A549 (cell line): ENCODE data around the gene ZNF672. TPM values are rescaled to one million over a fixed set of nuclear protein-coding genes. Genes with fewer than 3 reads are reported as not detected.

Experiments used
- ATAC-seq, 2 experiments: fragments of 200-7000 bp in 1 of 2; fragments of >200 bp in 1 of 2; cut with Nextera tagmentation in 1 of 2; cut with Tn5 transposase in 1 of 2; 3 replicates each; pipeline versions ENCODE4 v1.8.0 to v1.9.1; 2018 to 2020; ENCODE audit warnings: mild to moderate bottlenecking in 1 of 2, moderate library complexity in 1 of 2
- CTCF ChIA-PET: fragments of 300-600 bp; sonication (Branson Sonifier 250); formaldehyde crosslinking; extraction: SDS; loops from one replicate; lab custom pipeline; 2021; ENCODE audit warnings: antibody characterized with exemption, inconsistent platforms; lab: Yijun Ruan, JAX
- POLR2A ChIA-PET: fragments of 350-600 bp; formaldehyde crosslinking; extraction: SDS; loops from one replicate; lab custom pipeline; 2021; ENCODE audit warnings: antibody characterized with exemption, inconsistent platforms; lab: Yijun Ruan, JAX
- DNase-seq, 2 experiments: peaks; one replicate each; pipeline versions ENCODE4 v3.0.0 to v3.0.0-alpha.2; 2011 to 2016; ENCODE audit warnings: low read depth in 1 of 2, low spot score in 1 of 2
- FAIRE-seq: peaks from 2 replicates; lab custom pipeline; 2011; peaks lifted over from hg19 to GRCh38; lab: Jason Lieb, UNC
- H3K27ac ChIP-seq, 2 experiments: fragments of >200 bp; sonication (Bioruptor Twin); formaldehyde crosslinking; 3 replicates each; pipeline ENCODE4 v1.5.1; 2016 to 2017
- H3K4me1 ChIP-seq: fragments of >200 bp; sonication (Bioruptor Twin); formaldehyde crosslinking; 3 replicates; pipeline ENCODE4 v1.6.1; 2016
- H3K4me2 ChIP-seq: fragments of >200 bp; sonication (Bioruptor Twin); formaldehyde crosslinking; 3 replicates; pipeline ENCODE4 v1.6.1; 2016
- H3K4me3 ChIP-seq: fragments of >200 bp; sonication (Bioruptor Twin); formaldehyde crosslinking; 3 replicates; pipeline ENCODE4 v1.5.1; 2016
- H3K9me3 ChIP-seq: fragments of >200 bp; sonication (Bioruptor Twin); formaldehyde crosslinking; 3 replicates; pipeline ENCODE4 v1.6.1; 2016
- BHLHE40 ChIP-seq: IDR thresholded peaks from 2 replicates; pipeline ENCODE4 v1.6.1; 2012; ENCODE audit warnings: low read depth, low read length, inconsistent platforms
- CBX2 ChIP-seq: fragments of 200-600 bp; sonication (generic); IDR thresholded peaks from 2 replicates; pipeline ENCODE4 v1.6.1; 2016; ENCODE audit warnings: low read depth, mild to moderate bottlenecking, borderline replicate concordance
- CEBPB ChIP-seq, 2 experiments: fragments of >200 bp in 1 of 2; sonication (Bioruptor Twin) in 1 of 2; formaldehyde crosslinking in 1 of 2; IDR thresholded peaks; 2 replicates each; pipeline ENCODE4 v1.6.1; 2012 to 2016
- CHD4 ChIP-seq: fragments of 200-600 bp; sonication (generic); IDR thresholded peaks from 2 replicates; pipeline ENCODE4 v1.6.1; 2016; ENCODE audit warnings: antibody characterized with exemption, mild to moderate bottlenecking, borderline replicate concordance
- CTCF ChIP-seq: fragments of >200 bp; sonication (Bioruptor Twin); formaldehyde crosslinking; IDR thresholded peaks from 3 replicates; pipeline ENCODE4 v1.5.1; 2016
- EHF ChIP-seq: fragments of 250-450 bp; sonication (Bioruptor Pico); IDR thresholded peaks from 2 replicates; pipeline ENCODE4 v1.5.0; 2020; ENCODE audit warnings: mild to moderate bottlenecking
- ELK1 ChIP-seq: fragments of 150-350 bp; IDR thresholded peaks from 2 replicates; pipeline ENCODE4 v1.6.1; 2014; ENCODE audit warnings: low read depth, mild to moderate bottlenecking, low read length
- EP300 ChIP-seq, 2 experiments: fragments of >200 bp; sonication (Bioruptor Twin); formaldehyde crosslinking; IDR thresholded peaks; 2 replicates in 1 of 2; 3 replicates in 1 of 2; pipeline ENCODE4 v1.6.1; 2016 to 2017
- FOSB ChIP-seq: fragments of 250-450 bp; sonication (Bioruptor Pico); IDR thresholded peaks from 2 replicates; pipeline ENCODE4 v1.5.0; 2020; ENCODE audit warnings: mild to moderate bottlenecking, moderate library complexity
- FOXS1 ChIP-seq: fragments of 250-450 bp; sonication (Bioruptor Pico); IDR thresholded peaks from 2 replicates; pipeline ENCODE4 v1.5.0; 2020; ENCODE audit warnings: mild to moderate bottlenecking, moderate library complexity
- GATA3 ChIP-seq: IDR thresholded peaks from 2 replicates; pipeline ENCODE4 v1.6.1; 2012; ENCODE audit warnings: borderline replicate concordance
- HMGXB4 ChIP-seq: fragments of 250-450 bp; sonication (Bioruptor Pico); IDR thresholded peaks from 2 replicates; pipeline ENCODE4 v1.5.0; 2021; ENCODE audit warnings: mild to moderate bottlenecking, moderate library complexity, borderline replicate concordance
- HOXB13 ChIP-seq: fragments of 250-450 bp; sonication (Bioruptor Pico); IDR thresholded peaks from 2 replicates; pipeline ENCODE4 v1.5.0; 2020; ENCODE audit warnings: low read depth, mild to moderate bottlenecking, moderate library complexity
- JUN ChIP-seq, 2 experiments: fragments of >200 bp; sonication (Bioruptor Twin); formaldehyde crosslinking; IDR thresholded peaks; 2 replicates in 1 of 2; 3 replicates in 1 of 2; pipeline ENCODE4 v1.6.1; 2016 to 2017
- KDM1A ChIP-seq: fragments of 200-600 bp; sonication (generic); IDR thresholded peaks from 2 replicates; pipeline ENCODE4 v1.6.1; 2016; ENCODE audit warnings: low read depth, mild to moderate bottlenecking
- MAX ChIP-seq: IDR thresholded peaks from 2 replicates; pipeline ENCODE4 v1.6.1; 2012
- PBX3 ChIP-seq: IDR thresholded peaks from 2 replicates; pipeline ENCODE4 v1.6.1; 2012
- REST ChIP-seq: fragments of 200-600 bp; sonication (generic); IDR thresholded peaks from 2 replicates; pipeline ENCODE4 v1.6.1; 2016; ENCODE audit warnings: antibody characterized with exemption, mild to moderate bottlenecking, moderate library complexity
- TFCP2L1 ChIP-seq: fragments of 250-450 bp; sonication (Bioruptor Pico); IDR thresholded peaks from 2 replicates; pipeline ENCODE4 v1.5.0; 2021; ENCODE audit warnings: mild to moderate bottlenecking
- USF2 ChIP-seq: fragments of 450-650 bp; IDR thresholded peaks from 2 replicates; pipeline ENCODE4 v1.6.1; 2014; ENCODE audit warnings: antibody characterized with exemption
- ZC3H11A ChIP-seq: fragments of 450-650 bp; IDR thresholded peaks from 2 replicates; pipeline ENCODE4 v1.6.1; 2014; ENCODE audit warnings: antibody characterized with exemption, mild to moderate bottlenecking
- ZNF302 ChIP-seq: fragments of 250-450 bp; sonication (Bioruptor Pico); IDR thresholded peaks from 2 replicates; pipeline ENCODE4 v1.9.0; 2021; ENCODE audit warnings: inconsistent platforms, mild to moderate bottlenecking, moderate library complexity
- WGBS: methylation state at CpG from one replicate; pipeline ENCODE4 v1.1.6; 2017; ENCODE audit errors: missing lambda C conversion rate; 5-methylcytosine and 5-hydroxymethylcytosine counted together
- polyA plus RNA-seq, 4 experiments: library from polyadenylated mRNA; depleted of rRNA in 3 of 4; stranded (reverse); fragments of >200 nt; fragmentation: RNase III in 1 of 4; extraction: RNeasy Plus Mini Kit Qiagen cat#74134 plus additional on column Dnase treatment in 1 of 4; gene quantifications; 2 replicates in 3 of 4; 3 replicates in 1 of 4; pipeline ENCODE4 v1.2.3, GENCODE V29; 2011 to 2017

The ZNF672 gene
- polyA plus RNA-seq, 2 of the 4 experiments (the other 2 are of a cell fraction): 18.9 to 20.6 TPM

- Histone ChIP-seq H3K27ac (no peak overlapping the region), H3K4me3 (no peak overlapping the region), H3K4me2 (no peak overlapping the region), H3K4me1 (peaks cover 6% of the 10 kb centered on the region; the same call in 1 of the 3 replicates), H3K9me3 (no peaks in the 10 kb centered on the region)
- WGBS: 93% methylated on average over 8 of the region's 8 CpGs
- ChIA-PET POLR2A (no interaction called here), CTCF (interaction anchor here (2.1 to 6.7 kb wide), 3 partner anchors 12 to 30 kb away, joined by 6 to 46 read pairs (median 16); partner anchors contain the start of gene ZNF692)
- no peak for ATAC-seq
- no peak for FAIRE-seq
- DNase-seq: no peak
- no peak for TF ChIP-seq EHF
- TF ChIP-seq ZNF302 (CRISPR knock-in tag): no peak
- TF ChIP-seq TFCP2L1: no peak
- no peak for TF ChIP-seq HOXB13
- no peak for TF ChIP-seq PBX3
- no peak for TF ChIP-seq BHLHE40
- no peak for TF ChIP-seq JUN (IDR thresholded peaks at IDR 0.05)
- TF ChIP-seq ELK1: no peak
- TF ChIP-seq ZC3H11A: no peak
- TF ChIP-seq CEBPB (IDR thresholded peaks at IDR 0.05): no peak
- no peak for TF ChIP-seq GATA3
- TF ChIP-seq MAX: no peak
- no peak for TF ChIP-seq EP300 (IDR thresholded peaks at IDR 0.05)
- TF ChIP-seq HMGXB4 (CRISPR knock-in tag): no peak
Measured at GRCh38 chr1:248842781-248843331, 4.8 kb downstream of the ZNF672 start.

GRCh38 chr1:248843687-248844086, 5.7 kb downstream of the ZNF672 start:
- Histone ChIP-seq H3K9me3 (no peaks in the 10 kb centered on the region), H3K4me2 (no peak overlapping the region), H3K27ac (no peak overlapping the region), H3K4me3 (no peak overlapping the region), H3K4me1 (peaks cover 6% of the 10 kb centered on the region; the same call in 1 of the 3 replicates)
- 54% methylated on average over 3 of the region's 3 CpGs for WGBS
- CTCF ChIA-PET: interaction anchor here (0.8 to 6.7 kb wide), 3 partner anchors 15 to 21 kb away, joined by 3 to 46 read pairs (median 8); partner anchors contain the start of gene ZNF692
- DNase-seq (no peak), ATAC-seq (no peak), FAIRE-seq (no peak)
- POLR2A ChIA-PET: no interaction called here
- no peak for TF ChIP-seq CTCF

- FAIRE-seq (no peak), ATAC-seq (no peak), DNase-seq (no peak)
- ChIA-PET POLR2A (interaction anchor here (1.0 kb wide), 1 partner anchor 28 kb away, joined by 3 read pairs; no protein-coding TSS in a partner anchor), CTCF (interaction anchor here (1.3 to 2.1 kb wide), 2 partner anchors 14 to 16 kb away, joined by 3 to 8 read pairs; partner anchors contain the start of gene ZNF692)
- H3K4me3 ChIP-seq: no peak overlapping the region
- H3K4me2 ChIP-seq: no peak overlapping the region
- peaks cover 3% of the 10 kb centered on the region; the same call in 1 of the 3 replicates for H3K4me1 ChIP-seq
- no peaks in the 10 kb centered on the region for H3K9me3 ChIP-seq
- WGBS: 89% methylated on average over 8 of the region's 8 CpGs
- H3K27ac ChIP-seq: no peak overlapping the region
- TF ChIP-seq USF2: no peak
- no peak for TF ChIP-seq FOXS1 (CRISPR knock-in tag)
- TF ChIP-seq CHD4: no peak
- TF ChIP-seq FOSB (CRISPR knock-in tag): no peak
- TF ChIP-seq REST: no peak
- no peak for TF ChIP-seq KDM1A
- no peak for TF ChIP-seq CBX2
- no peak for TF ChIP-seq ZC3H11A
Measured at GRCh38 chr1:248844526-248844925, 6.5 kb downstream of the ZNF672 start.
